PC-3 (cell line): ENCODE measurements around the gene XPO1. TPM values are rescaled to one million over a fixed set of nuclear protein-coding genes. Genes with fewer than 3 reads are reported as not detected.

ENCODE experiments used
- ATAC-seq: fragments of 200-7000 bp; cut with Tn5 transposase; 2 replicates; pipeline ENCODE4 v1.9.1; 2020; ENCODE audit warnings: mild to moderate bottlenecking, moderate library complexity
- BruUV-seq: library from RNA; stranded (reverse); fragments of 400-500 nt; replicated peaks from 2 replicates; lab custom pipeline; 2021; lab: Mats Ljungman, UMichigan
- CTCF ChIA-PET: fragments of 300-600 bp; sonication (Branson Sonifier 250); formaldehyde crosslinking; loops from one replicate; lab custom pipeline; 2022; ENCODE audit warnings: antibody characterized with exemption; lab: Charles Lee
- POLR2A ChIA-PET: fragments of 300-600 bp; sonication (Branson Sonifier 250); formaldehyde crosslinking; loops from one replicate; lab custom pipeline; 2022; ENCODE audit warnings: antibody characterized with exemption; ENCODE audit not compliant: unreplicated experiment; lab: Charles Lee
- DNase-seq: peaks from one replicate; pipeline ENCODE4 v3.0.0-alpha.2; 2015
- H2AFZ ChIP-seq: fragments of 300-600 bp; sonication (generic); 2 replicates; pipeline ENCODE4 v1.6.0; 2016; ENCODE audit warnings: antibody characterized with exemption, low read length
- H3F3A ChIP-seq: fragments of 300-600 bp; sonication (generic); one replicate; pipeline ENCODE4 v1.6.0; 2017; ENCODE audit warnings: antibody characterized with exemption, low read length, control low read depth, mild to moderate bottlenecking; ENCODE audit not compliant: unreplicated experiment
- H3K27ac ChIP-seq: fragments of 300-600 bp; sonication (generic); 2 replicates; pipeline ENCODE4 v1.5.1; 2016; ENCODE audit warnings: mild to moderate bottlenecking, low read length
- H3K27me3 ChIP-seq: fragments of 300-600 bp; sonication (generic); 2 replicates; pipeline ENCODE4 v1.6.1; 2016; ENCODE audit warnings: low read length, mixed read lengths
- H3K36me3 ChIP-seq: fragments of 300-600 bp; sonication (generic); 2 replicates; pipeline ENCODE4 v1.6.1; 2016; ENCODE audit warnings: low read depth, mixed run types, low read length, mixed read lengths
- H3K4me1 ChIP-seq: fragments of 300-600 bp; sonication (generic); 2 replicates; pipeline ENCODE4 v1.5.1; 2016; ENCODE audit warnings: low read length; ENCODE audit not compliant: insufficient read depth
- H3K4me2 ChIP-seq: fragments of 300-600 bp; sonication (generic); 2 replicates; pipeline ENCODE4 v1.6.0; 2016; ENCODE audit warnings: low read length
- H3K4me3 ChIP-seq: fragments of 300-600 bp; sonication (generic); 2 replicates; pipeline ENCODE4 v1.5.1; 2016; ENCODE audit warnings: mild to moderate bottlenecking, low read length, mixed read lengths
- H3K79me2 ChIP-seq: fragments of 300-600 bp; sonication (generic); 2 replicates; pipeline ENCODE4 v1.6.1; 2017; ENCODE audit warnings: low read length, mixed read lengths
- H3K9ac ChIP-seq: fragments of 300-600 bp; sonication (generic); 2 replicates; pipeline ENCODE4 v1.6.0; 2016; ENCODE audit warnings: mild to moderate bottlenecking, low read length
- H3K9me2 ChIP-seq: fragments of 300-600 bp; sonication (generic); replicated peaks from 2 replicates; pipeline ENCODE4 v1.6.1; 2016; ENCODE audit warnings: mixed run types, low read length, mixed read lengths
- H3K9me3 ChIP-seq: fragments of 300-600 bp; sonication (generic); 2 replicates; pipeline ENCODE4 v1.6.1; 2016; ENCODE audit warnings: low read length, mixed read lengths
- H4K20me1 ChIP-seq: fragments of 300-600 bp; sonication (generic); 2 replicates; pipeline ENCODE4 v1.6.1; 2016; ENCODE audit warnings: low read length, mixed read lengths
- CTCF ChIP-seq: fragments of 300-600 bp; sonication (generic); conservative IDR thresholded peaks from 2 replicates; pipeline ENCODE4 v1.5.1; 2017; ENCODE audit warnings: antibody characterized with exemption, low read depth, mild to moderate bottlenecking, low read length
- EZH2 ChIP-seq: fragments of 300-600 bp; sonication (generic); IDR thresholded peaks from one replicate; pipeline ENCODE4 v1.6.1; 2017; ENCODE audit warnings: antibody characterized with exemption, mild to moderate bottlenecking, low read length; ENCODE audit not compliant: unreplicated experiment
- EZH2phosphoT487 ChIP-seq: fragments of 300-600 bp; sonication (generic); IDR thresholded peaks from 2 replicates; pipeline ENCODE4 v1.6.1; 2018; ENCODE audit warnings: mild to moderate bottlenecking, antibody characterized with exemption, low read length, borderline replicate concordance
- intact Hi-C: fragments of 100-400 bp; cut with micrococcal nuclease; formaldehyde crosslinking; loops from 2 replicates; pipeline ENCODE4 v1.9.0; 2023
- total RNA-seq: library from RNA; depleted of rRNA; stranded (reverse); fragments of >200 nt; gene quantifications from 2 replicates; pipeline ENCODE4 v1.2.3, GENCODE V29; 2014

Gene XPO1
- total RNA-seq, 1 experiment from 2014 or later: 138 TPM

DNA sequence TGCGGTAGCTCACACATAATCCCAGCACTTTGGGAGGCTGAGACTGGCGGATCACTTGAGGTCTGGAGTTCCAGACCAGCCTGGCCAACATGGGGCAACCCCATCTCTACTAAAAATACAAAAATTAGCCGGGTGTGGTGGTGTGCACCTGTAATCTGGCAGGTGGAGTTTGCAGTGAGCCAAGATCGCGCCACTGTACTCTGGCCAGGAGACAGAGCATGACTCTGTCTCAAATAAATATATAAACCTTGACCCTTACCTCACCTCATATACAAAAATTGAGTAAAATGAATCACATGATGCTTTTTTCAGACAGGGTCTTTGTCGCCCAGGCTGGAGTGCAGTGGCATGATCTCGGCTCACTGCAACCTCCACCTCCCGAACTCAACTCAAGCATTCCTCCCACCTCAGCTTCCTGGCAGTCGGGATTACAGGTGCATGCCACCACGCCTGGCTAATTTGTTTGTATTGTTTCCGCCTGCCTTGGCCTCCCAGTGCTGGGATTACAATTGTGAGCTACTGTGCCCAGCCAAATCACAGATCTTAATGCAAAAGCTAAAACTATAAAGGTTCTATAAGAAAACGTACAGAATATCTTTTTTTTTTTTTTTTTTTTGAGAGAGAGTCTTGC is 25.3 kb downstream of the XPO1 start:
- no peaks in the 10 kb centered on the region for H3K27me3 ChIP-seq
- peaks cover 97% of the 10 kb centered on the region for H3K79me2 ChIP-seq
- POLR2A ChIA-PET: no interaction called here
- H3K4me2 ChIP-seq: no peak overlapping the region
- no peaks in the 10 kb centered on the region for H3K9me2 ChIP-seq
- no peak for DNase-seq
- H3K36me3 ChIP-seq: peaks cover 54% of the 10 kb centered on the region
- no TSS peak for BruUV-seq
- H3K9ac ChIP-seq: no peak overlapping the region
- no peak overlapping the region for H2AFZ ChIP-seq
- no peaks in the 10 kb centered on the region for H3K9me3 ChIP-seq
- TF ChIP-seq CTCF (no peak), EZH2phosphoT487 (no peak), EZH2 (no peak)
- intact Hi-C loops: no loop called here
- peaks cover 27% of the 10 kb centered on the region for H4K20me1 ChIP-seq
- ATAC-seq: no peak
- no peaks in the 10 kb centered on the region for H3K4me1 ChIP-seq
- CTCF ChIA-PET: no interaction called here
- no peak overlapping the region for H3K27ac ChIP-seq
- no peak overlapping the region for H3K4me3 ChIP-seq
- no peaks in the 10 kb centered on the region for H3F3A ChIP-seq

GRCh38 chr2:61510674-61511671 is 27.2 kb downstream of the XPO1 start:
- no peak overlapping the region for H3K9ac ChIP-seq
- DNase-seq: no peak
- H3K9me3 ChIP-seq: no peaks in the 10 kb centered on the region
- peaks cover 27% of the 10 kb centered on the region for H4K20me1 ChIP-seq
- H3K4me3 ChIP-seq: no peak overlapping the region
- ChIA-PET POLR2A (no interaction called here), CTCF (no interaction called here)
- H2AFZ ChIP-seq: no peak overlapping the region
- peaks cover 52% of the 10 kb centered on the region for H3K36me3 ChIP-seq
- H3F3A ChIP-seq: no peaks in the 10 kb centered on the region
- H3K27ac ChIP-seq: no peak overlapping the region
- peaks cover 97% of the 10 kb centered on the region for H3K79me2 ChIP-seq
- H3K4me1 ChIP-seq: no peaks in the 10 kb centered on the region
- H3K27me3 ChIP-seq: no peaks in the 10 kb centered on the region
- no peaks in the 10 kb centered on the region for H3K9me2 ChIP-seq
- no peak for TF ChIP-seq CTCF
- TF ChIP-seq EZH2phosphoT487: no peak
- no peak overlapping the region for H3K4me2 ChIP-seq
- no TSS peak for BruUV-seq
- no peak for ATAC-seq
- intact Hi-C loops: no loop called here
